ENCODE measurements around the gene TMEM151A. TPM values are rescaled to one million over a fixed set of nuclear protein-coding genes. Genes with fewer than 3 reads are reported as not detected.
A peak's percentile ranks its signal among the peaks of the same experiment; 100 is the strongest.

The TMEM151A gene
- under 0.01 TPM in 2 replicates for total RNA-seq
- polyA plus RNA-seq = not detected in 2 replicates
- polyA plus RNA-seq (2012) = 0.07 TPM in 1 of 2 replicates, not detected in the other
- not detected in 2 replicates for polyA minus RNA-seq (ENCODE audit: low replicate concordance)

DNA sequence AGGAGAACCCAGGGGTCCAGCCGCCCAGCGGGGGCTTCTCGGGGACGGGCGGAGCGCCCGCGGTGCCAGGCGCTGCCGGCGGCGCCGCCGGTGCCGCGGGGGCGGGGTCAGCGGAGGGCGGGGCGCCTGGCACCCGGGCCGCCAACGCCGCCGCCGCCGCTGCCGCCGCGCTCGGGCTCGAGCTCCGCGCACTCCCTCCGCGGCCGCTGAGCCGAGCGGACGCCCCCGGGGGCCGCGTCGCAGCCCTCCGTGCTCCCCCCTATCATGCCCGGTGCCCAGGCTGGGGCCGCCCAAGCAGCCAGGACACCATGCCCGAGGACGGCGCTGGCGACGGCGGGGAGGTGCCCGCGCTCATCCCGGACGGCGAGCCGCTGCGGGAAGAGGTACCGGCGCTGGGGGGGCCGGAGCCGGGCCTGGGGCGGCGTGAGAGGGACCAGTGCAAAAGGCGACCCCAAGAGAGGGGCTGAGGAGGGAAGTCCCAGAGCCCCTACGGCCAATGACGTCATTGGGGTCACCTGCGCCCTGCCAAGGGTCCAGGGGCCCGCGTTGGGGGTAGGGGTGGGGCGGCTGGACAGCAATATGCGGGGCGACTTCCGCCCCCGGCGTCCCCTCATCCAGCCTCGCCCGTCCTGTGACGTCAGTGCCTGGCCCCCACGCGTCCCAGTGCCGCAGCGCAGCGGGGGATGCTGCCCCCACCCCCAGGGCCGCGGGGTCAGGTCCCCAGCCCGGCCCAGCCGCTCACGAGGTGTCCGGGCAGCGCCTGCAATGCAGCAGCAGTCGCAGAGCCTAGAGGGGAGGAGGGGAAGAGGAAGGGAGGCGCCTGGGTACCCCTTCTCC lies at the start of gene TMEM151A:
TMEM151A (plus strand) TSS at position 189 of the 837 bp plus-strand sequence; CDS start at position 309, 120 bp downstream.
- no peaks in the 10 kb centered on the region for H3K36me3 ChIP-seq (ENCODE audit: control insufficient read depth, insufficient read depth, low read length)
- peaks cover 8% of the 10 kb centered on the region for H3K4me1 ChIP-seq (ENCODE audit: control insufficient read depth, extremely low read depth, insufficient read depth, low read length)
- no peak within 1 kb of the TSS for H3K9ac ChIP-seq (ENCODE audit: insufficient read depth, low read length)
- peaks cover 16% of the 10 kb centered on the region for H3K79me2 ChIP-seq (ENCODE audit: control insufficient read depth, insufficient read depth, low read length)
- TF ChIP-seq EZH2 (IDR thresholded peaks at IDR 0.05; ENCODE audit: low read length, missing control alignments) = no peak
- TF ChIP-seq, protein P1, sequence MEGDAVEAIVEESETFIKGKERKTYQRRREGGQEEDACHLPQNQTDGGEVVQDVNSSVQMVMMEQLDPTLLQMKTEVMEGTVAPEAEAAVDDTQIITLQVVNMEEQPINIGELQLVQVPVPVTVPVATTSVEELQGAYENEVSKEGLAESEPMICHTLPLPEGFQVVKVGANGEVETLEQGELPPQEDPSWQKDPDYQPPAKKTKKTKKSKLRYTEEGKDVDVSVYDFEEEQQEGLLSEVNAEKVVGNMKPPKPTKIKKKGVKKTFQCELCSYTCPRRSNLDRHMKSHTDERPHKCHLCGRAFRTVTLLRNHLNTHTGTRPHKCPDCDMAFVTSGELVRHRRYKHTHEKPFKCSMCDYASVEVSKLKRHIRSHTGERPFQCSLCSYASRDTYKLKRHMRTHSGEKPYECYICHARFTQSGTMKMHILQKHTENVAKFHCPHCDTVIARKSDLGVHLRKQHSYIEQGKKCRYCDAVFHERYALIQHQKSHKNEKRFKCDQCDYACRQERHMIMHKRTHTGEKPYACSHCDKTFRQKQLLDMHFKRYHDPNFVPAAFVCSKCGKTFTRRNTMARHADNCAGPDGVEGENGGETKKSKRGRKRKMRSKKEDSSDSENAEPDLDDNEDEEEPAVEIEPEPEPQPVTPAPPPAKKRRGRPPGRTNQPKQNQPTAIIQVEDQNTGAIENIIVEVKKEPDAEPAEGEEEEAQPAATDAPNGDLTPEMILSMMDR (conservative IDR thresholded peaks at IDR 0.05 in 1 of 2, IDR thresholded peaks at IDR 0.05 in 1 of 2; ENCODE audit: low read depth in 1 of 2, low read length in 2 of 2) = no peak
- no peak within 1 kb of the TSS for H3K27ac ChIP-seq (ENCODE audit: insufficient read depth, low read length)
- H3K4me2 ChIP-seq (ENCODE audit: extremely low read depth, insufficient read depth, low read length) = peak within 1 kb of the TSS; percentile 59
- H3K27me3 ChIP-seq (ENCODE audit: control insufficient read depth, insufficient read depth, low read length) = peaks cover 24% of the 10 kb centered on the region
- H4K20me1 ChIP-seq (ENCODE audit: control insufficient read depth, extremely low read depth, insufficient read depth, low read length) = no peaks in the 10 kb centered on the region
- DNase-seq (ENCODE audit: low read depth in 2 of 2) = no peak
- H2AFZ ChIP-seq (ENCODE audit: low read length) = no peak within 1 kb of the TSS
- no peaks in the 10 kb centered on the region for H3K9me3 ChIP-seq (ENCODE audit: control insufficient read depth, insufficient read depth, low read depth, low read length)
- peak within 1 kb of the TSS in 1 of 4 experiments; percentile 22 for H3K4me3 ChIP-seq (replicated peaks in 1 of 4; ENCODE audit: control extremely low read depth in 1 of 4, insufficient read depth in 1 of 4, low read depth in 3 of 4, low read length in 4 of 4)

DNA sequence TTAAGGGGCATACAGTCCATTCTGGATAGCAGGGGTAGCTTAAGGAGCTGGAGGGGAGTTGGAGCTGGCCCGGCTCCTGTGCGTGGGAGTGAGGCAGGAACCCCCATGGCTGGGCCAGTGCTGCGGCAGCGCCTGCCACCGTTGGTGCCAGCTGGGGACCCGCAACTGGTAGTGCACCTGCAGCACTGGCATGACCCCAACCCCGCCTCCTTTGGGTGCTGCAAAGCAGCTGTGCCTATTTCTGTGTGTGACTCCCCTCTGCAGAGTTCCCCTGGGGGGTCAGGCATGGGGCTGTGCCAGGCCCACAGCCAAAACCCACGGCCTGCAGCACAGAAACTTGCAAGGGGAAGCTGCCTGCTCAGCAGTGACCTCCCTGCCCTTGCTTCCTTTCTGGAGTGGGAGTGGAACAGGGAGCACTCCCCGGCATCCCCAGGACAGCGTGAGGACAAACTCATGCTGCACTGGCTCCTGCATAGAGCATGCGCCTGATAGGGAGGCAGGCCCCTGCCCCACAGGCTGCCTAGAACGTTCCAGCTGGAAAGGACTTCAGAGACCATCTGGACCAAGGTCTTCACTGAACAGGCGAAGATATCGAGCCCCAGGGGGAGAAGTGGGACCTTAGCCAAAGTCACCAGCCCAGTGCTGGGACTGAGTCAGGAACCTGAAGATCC lies 49.5 kb upstream of the TMEM151A start:
- H3K4me1 ChIP-seq (ENCODE audit: control insufficient read depth, extremely low read depth, insufficient read depth, low read length) = no peaks in the 10 kb centered on the region
- H3K36me3 ChIP-seq (ENCODE audit: control insufficient read depth, insufficient read depth, low read length) = peaks cover 7% of the 10 kb centered on the region
- TF ChIP-seq EZH2 (IDR thresholded peaks at IDR 0.05; ENCODE audit: low read length, missing control alignments) = no peak
- TF ChIP-seq, protein P1 (conservative IDR thresholded peaks at IDR 0.05 in 1 of 2, IDR thresholded peaks at IDR 0.05 in 1 of 2; ENCODE audit: low read depth in 1 of 2, low read length in 2 of 2) = no peak

More for the DNA sequence above, 49.5 kb upstream of the TMEM151A start:
- DNase-seq (ENCODE audit: low read depth in 2 of 2) = no peak
- Histone ChIP-seq H4K20me1 (ENCODE audit: control insufficient read depth, extremely low read depth, insufficient read depth, low read length) (no peaks in the 10 kb centered on the region), H3K79me2 (ENCODE audit: control insufficient read depth, insufficient read depth, low read length) (no peaks in the 10 kb centered on the region), H3K27me3 (ENCODE audit: control insufficient read depth, insufficient read depth, low read length) (no peaks in the 10 kb centered on the region), H3K27ac (ENCODE audit: insufficient read depth, low read length) (no peak overlapping the region), H3K4me2 (ENCODE audit: extremely low read depth, insufficient read depth, low read length) (no peak overlapping the region), H3K9ac (ENCODE audit: insufficient read depth, low read length) (no peak overlapping the region), H3K4me3 (replicated peaks in 1 of 4; ENCODE audit: control extremely low read depth in 1 of 4, insufficient read depth in 1 of 4, low read depth in 3 of 4, low read length in 4 of 4) (no peak overlapping the region), H2AFZ (ENCODE audit: low read length) (no peak overlapping the region), H3K9me3 (ENCODE audit: control insufficient read depth, insufficient read depth, low read depth, low read length) (no peaks in the 10 kb centered on the region)

All from fibroblast of lung (primary cell).